Fibroblast of gingiva (primary cell): ENCODE measurements around the gene TCIRG1.

ENCODE experiments used
- DNase-seq: peaks from one replicate; pipeline ENCODE4 v3.0.0-alpha.2; 2011; ENCODE audit warnings: low read depth

The TCIRG1 gene

GRCh38 chr11:68006606-68007166 lies 32.1 kb upstream of the TCIRG1 start:
- DNase-seq = no peak

GRCh38 chr11:68007498-68008380 lies 31.1 kb upstream of the TCIRG1 start:
- no peak for DNase-seq

- DNase-seq = no peak
Observed at GRCh38 chr11:68008381-68009337, 30.2 kb upstream of the TCIRG1 start.

- DNase-seq = peak; percentile 43
Observed at GRCh38 chr11:68009391-68010089, 29.3 kb upstream of the TCIRG1 start.

- peak; percentile 96 for DNase-seq
Observed at GRCh38 chr11:68010090-68011041, 28.5 kb upstream of the TCIRG1 start, which contains the start of gene ALDH3B1. ALDH3B1 (plus strand) TSS chr11:68010327; CDS start chr11:68015298, 4,971 bp downstream.

- DNase-seq = no peak
Observed at GRCh38 chr11:68011051-68011943, 27.5 kb upstream of the TCIRG1 start.

GRCh38 chr11:68012044-68012842 lies 26.6 kb upstream of the TCIRG1 start:
- DNase-seq = no peak

GRCh38 chr11:68012843-68013610 lies 25.8 kb upstream of the TCIRG1 start:
- peak; percentile 98 for DNase-seq

- no peak for DNase-seq
Observed at GRCh38 chr11:68013611-68014156, 25.1 kb upstream of the TCIRG1 start.

GRCh38 chr11:68014157-68014946 lies 24.5 kb upstream of the TCIRG1 start:
- peak; percentile 97 for DNase-seq

- DNase-seq = no peak
Observed at GRCh38 chr11:68014947-68015447, 23.8 kb upstream of the TCIRG1 start.

- no peak for DNase-seq
Observed at GRCh38 chr11:68015467-68015866, 23.4 kb upstream of the TCIRG1 start.

- no peak for DNase-seq
Observed at GRCh38 chr11:68016161-68016903, 22.5 kb upstream of the TCIRG1 start.

GRCh38 chr11:68016904-68017817 lies 21.7 kb upstream of the TCIRG1 start:
- no peak for DNase-seq
